ENCODE measurements around the gene HMGN5. TPM values are rescaled to one million over a fixed set of nuclear protein-coding genes. Genes with fewer than 3 reads are reported as not detected.

HMGN5 gene
- total RNA-seq, 1 donor from 2014 or later, result 0.31 TPM

GRCh38 chrX:81120258-81120935 lies 81.3 kb downstream of the HMGN5 start:
- no peak for DNase-seq

GRCh38 chrX:81114757-81115156 lies 87.0 kb downstream of the HMGN5 start:
- no peak for DNase-seq

GRCh38 chrX:81110286-81110685 lies 91.4 kb downstream of the HMGN5 start:
- no peak for DNase-seq

- no peak for DNase-seq
These were observed 119.1 kb downstream of the HMGN5 start for GRCh38 chrX:81082649-81083048.

Other genes with a start within 250 kb of the HMGN5 start
- gene SH3BGRL, start 189 bp upstream of the HMGN5 start, total RNA-seq, result 76.1 TPM